NCI-H1092 (cell line): ENCODE data around the gene GPR139.
A peak's percentile ranks its signal among the peaks of the same experiment; 100 is the strongest.

Source experiments
- DNase-seq: peaks from one replicate; lab custom pipeline; 2025; lab: John Stamatoyannopoulos, UW

The GPR139 gene

GRCh38 chr16:20053336-20053735 is 20.4 kb downstream of the GPR139 start:
- no peak for DNase-seq

- DNase-seq, result no peak
Measured at GRCh38 chr16:20051611-20052010, 22.1 kb downstream of the GPR139 start.

- DNase-seq, result no peak
Measured at GRCh38 chr16:20051147-20051546, 22.5 kb downstream of the GPR139 start.

GRCh38 chr16:20049831-20050230 is 23.9 kb downstream of the GPR139 start:
- no peak for DNase-seq

- DNase-seq, result no peak
Measured at GRCh38 chr16:20045886-20046285, 27.8 kb downstream of the GPR139 start.

- DNase-seq, result no peak
Measured at GRCh38 chr16:20042848-20043247, 30.8 kb downstream of the GPR139 start.

- no peak for DNase-seq
Measured at GRCh38 chr16:20041924-20042596, 31.6 kb downstream of the GPR139 start.

GRCh38 chr16:20040011-20040410 is 33.7 kb downstream of the GPR139 start:
- DNase-seq, result no peak

- DNase-seq, result no peak
Measured at GRCh38 chr16:20029611-20030010, 44.1 kb downstream of the GPR139 start.

- DNase-seq, result no peak
Measured at GRCh38 chr16:20026361-20027072, 47.2 kb downstream of the GPR139 start.

- no peak for DNase-seq
Measured at GRCh38 chr16:20023190-20023589, 50.5 kb downstream of the GPR139 start.

GRCh38 chr16:20020976-20021375 is 52.7 kb downstream of the GPR139 start:
- no peak for DNase-seq

- no peak for DNase-seq
Measured at GRCh38 chr16:20020083-20020482, 53.6 kb downstream of the GPR139 start.

GRCh38 chr16:20016234-20016633 is 57.5 kb downstream of the GPR139 start:
- DNase-seq, result no peak

GRCh38 chr16:20004931-20005330 is 68.8 kb downstream of the GPR139 start:
- DNase-seq, result no peak

- no peak for DNase-seq
Measured at GRCh38 chr16:20002936-20003335, 70.8 kb downstream of the GPR139 start.

GRCh38 chr16:20001856-20002707 is 71.6 kb downstream of the GPR139 start:
- DNase-seq, result no peak

- DNase-seq, result no peak
Measured at GRCh38 chr16:19997734-19998133, 76.0 kb downstream of the GPR139 start.

- DNase-seq, result peak; percentile 58
Measured at GRCh38 chr16:19997264-19997663, 76.4 kb downstream of the GPR139 start.

- DNase-seq, result no peak
Measured at GRCh38 chr16:19994466-19995170, 79.1 kb downstream of the GPR139 start.

- no peak for DNase-seq
Measured at GRCh38 chr16:19991614-19992013, 82.1 kb downstream of the GPR139 start.

GRCh38 chr16:19984135-19984534 is 89.6 kb downstream of the GPR139 start:
- DNase-seq, result no peak
